ENCODE results near the gene HNRNPC.
A peak's percentile ranks its signal among the peaks of the same experiment; 100 is the strongest.
"Not testable (repeated sequence)": the region's sequence is repeated elsewhere in the genome, so short reads cannot be mapped to it uniquely, and the experiment has no call there.

Gene HNRNPC

GRCh38 chr14:21168055-21168454 is 101.2 kb downstream of the HNRNPC start:
- TF ChIP-seq, protein P1, sequence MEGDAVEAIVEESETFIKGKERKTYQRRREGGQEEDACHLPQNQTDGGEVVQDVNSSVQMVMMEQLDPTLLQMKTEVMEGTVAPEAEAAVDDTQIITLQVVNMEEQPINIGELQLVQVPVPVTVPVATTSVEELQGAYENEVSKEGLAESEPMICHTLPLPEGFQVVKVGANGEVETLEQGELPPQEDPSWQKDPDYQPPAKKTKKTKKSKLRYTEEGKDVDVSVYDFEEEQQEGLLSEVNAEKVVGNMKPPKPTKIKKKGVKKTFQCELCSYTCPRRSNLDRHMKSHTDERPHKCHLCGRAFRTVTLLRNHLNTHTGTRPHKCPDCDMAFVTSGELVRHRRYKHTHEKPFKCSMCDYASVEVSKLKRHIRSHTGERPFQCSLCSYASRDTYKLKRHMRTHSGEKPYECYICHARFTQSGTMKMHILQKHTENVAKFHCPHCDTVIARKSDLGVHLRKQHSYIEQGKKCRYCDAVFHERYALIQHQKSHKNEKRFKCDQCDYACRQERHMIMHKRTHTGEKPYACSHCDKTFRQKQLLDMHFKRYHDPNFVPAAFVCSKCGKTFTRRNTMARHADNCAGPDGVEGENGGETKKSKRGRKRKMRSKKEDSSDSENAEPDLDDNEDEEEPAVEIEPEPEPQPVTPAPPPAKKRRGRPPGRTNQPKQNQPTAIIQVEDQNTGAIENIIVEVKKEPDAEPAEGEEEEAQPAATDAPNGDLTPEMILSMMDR (IDR thresholded peaks at IDR 0.05; ENCODE audit: low read length, missing control alignments), result no peak
- H3K4me3 ChIP-seq (replicated peaks; ENCODE audit: low read depth, low read length), result no peak overlapping the region
- DNase-seq (ENCODE audit: low read depth), result no peak

GRCh38 chr14:21165670-21166069 is 103.6 kb downstream of the HNRNPC start:
- not testable (repeated sequence) for H3K4me3 ChIP-seq (replicated peaks; ENCODE audit: low read depth, low read length)
- DNase-seq (ENCODE audit: low read depth), result peak; percentile 23

DNA sequence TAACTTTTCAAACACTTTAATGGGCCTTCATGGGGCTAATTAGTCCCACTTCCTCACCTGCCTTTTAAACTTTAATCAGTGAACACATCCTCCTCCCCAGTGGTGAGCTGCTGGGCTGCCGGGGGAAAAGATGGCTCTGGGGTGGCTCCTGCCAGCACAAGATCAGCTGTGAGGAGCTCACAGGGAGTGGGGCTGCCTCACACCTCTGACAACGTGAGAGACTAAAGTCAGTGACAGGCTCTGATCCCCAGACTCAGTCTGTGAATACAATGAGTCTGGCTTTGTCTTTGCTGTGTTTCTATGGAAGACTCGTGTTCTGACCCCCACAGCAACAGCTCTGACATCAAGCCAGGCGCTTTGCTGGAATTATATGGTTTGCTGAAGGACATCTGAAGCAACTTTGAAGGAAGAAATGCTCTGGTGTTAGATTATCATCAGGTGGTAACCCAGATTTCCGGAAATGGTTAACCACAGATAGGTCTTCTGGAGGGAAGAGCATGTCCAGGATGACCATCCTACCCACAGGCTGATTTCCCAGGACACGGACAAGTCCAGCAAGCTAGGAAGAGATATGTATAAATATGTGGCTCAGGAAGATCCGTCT is 104.1 kb downstream of the HNRNPC start:
- not testable (repeated sequence) for H3K4me3 ChIP-seq (replicated peaks; ENCODE audit: low read depth, low read length); DNase-seq (ENCODE audit: low read depth)

GRCh38 chr14:21163871-21164291 is 105.4 kb downstream of the HNRNPC start:
- TF ChIP-seq, protein P1 (IDR thresholded peaks at IDR 0.05; ENCODE audit: low read length, missing control alignments), result no peak
- no peak for DNase-seq (ENCODE audit: low read depth)
- no peak overlapping the region for H3K4me3 ChIP-seq (replicated peaks; ENCODE audit: low read depth, low read length)

- H3K4me3 ChIP-seq (replicated peaks; ENCODE audit: low read depth, low read length), result no peak overlapping the region
- DNase-seq (ENCODE audit: low read depth), result no peak
- TF ChIP-seq, protein P1 (IDR thresholded peaks at IDR 0.05; ENCODE audit: low read length, missing control alignments), result no peak
These were observed 107.2 kb downstream of the HNRNPC start for GRCh38 chr14:21162081-21162480.

- DNase-seq (ENCODE audit: low read depth), result no peak
- no peak overlapping the region for H3K4me3 ChIP-seq (replicated peaks; ENCODE audit: low read depth, low read length)
- TF ChIP-seq, protein P1 (IDR thresholded peaks at IDR 0.05; ENCODE audit: low read length, missing control alignments), result no peak
These were observed 109.1 kb downstream of the HNRNPC start for GRCh38 chr14:21160061-21160610.
